OCI-LY3 (cell line): ENCODE measurements around the gene ACTN3.

Experiments
- CTCF ChIP-seq: fragments of 200-600, 300-600 bp; sonication (generic); IDR thresholded peaks from 2 replicates; pipeline ENCODE4 v1.5.1; 2014; ENCODE audit warnings: antibody characterized with exemption, low read length, low read depth
- EZH2phosphoT487 ChIP-seq: fragments of 200-600 bp; shearing (Covaris generic); IDR thresholded peaks from 2 replicates; pipeline ENCODE4 v1.6.1; 2018; ENCODE audit warnings: antibody characterized with exemption, mixed run types, low read depth

DNA sequence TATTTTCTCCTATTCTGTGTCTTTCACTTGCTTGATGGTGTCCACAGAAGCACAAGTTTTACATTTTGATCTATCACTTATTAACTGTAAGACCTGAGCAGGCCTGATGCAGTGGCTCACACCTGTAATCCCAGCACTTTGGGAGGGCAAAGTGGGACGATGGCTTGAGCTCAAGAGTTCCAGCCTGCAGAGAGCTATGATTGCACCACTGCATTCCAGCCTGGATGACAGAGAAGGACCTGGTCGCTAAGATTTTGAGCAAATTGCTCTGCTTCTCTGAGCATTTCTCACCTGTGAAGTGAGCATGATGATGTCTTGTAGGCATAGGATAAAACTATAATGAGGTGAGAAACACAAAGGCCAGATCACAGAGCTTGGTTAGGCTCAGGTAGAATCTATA is 39.4 kb downstream of the ACTN3 start:
- TF ChIP-seq CTCF (no peak), EZH2phosphoT487 (no peak)
